CD4-positive, alpha-beta T cell (primary cell): ENCODE data around the gene ACCS. TPM values are rescaled to one million over a fixed set of nuclear protein-coding genes. Genes with fewer than 3 reads are reported as not detected.

Experiments
- ATAC-seq: fragments of 200-7000 bp; cut with Tn5 transposase; one replicate; pipeline ENCODE4 v1.10.0; 2022; ENCODE audit warnings: mild to moderate bottlenecking; ENCODE audit not compliant: poor library complexity
- CTCF ChIA-PET: fragments of 350-600 bp; sonication (Branson Sonifier 250); formaldehyde crosslinking; loops from one replicate; lab custom pipeline; 2021; ENCODE audit warnings: antibody characterized with exemption, inconsistent platforms; lab: Charles Lee
- POLR2A ChIA-PET: fragments of 350-600 bp; sonication (Branson Sonifier 250); formaldehyde crosslinking; loops from one replicate; lab custom pipeline; 2021; ENCODE audit warnings: antibody characterized with exemption, inconsistent platforms; lab: Charles Lee
- DNase-seq, 14 experiments: peaks; one replicate each; pipeline ENCODE4 v3.0.0-alpha.2; 2013 to 2020; ENCODE audit warnings: mixed read lengths in 2 of 14
- H3K27ac ChIP-seq, 2 donors: one replicate each; pipeline versions ENCODE4 v1.5.1 to v1.7.0; 2013; ENCODE audit warnings: low read length in 2 of 2, low read depth in 1 of 2, mild to moderate bottlenecking in 1 of 2
- H3K27me3 ChIP-seq, 2 experiments: 1 replicate in 1 of 2; 2 replicates in 1 of 2; pipeline versions ENCODE4 v1.6.1 to v1.7.0; 2013; ENCODE audit warnings: low read length in 2 of 2, control low read depth in 1 of 2, mild to moderate bottlenecking in 1 of 2, moderate library complexity in 1 of 2; ENCODE audit not compliant: insufficient read depth in 2 of 2, control insufficient read depth in 1 of 2
- H3K36me3 ChIP-seq: one replicate; pipeline ENCODE4 v1.6.1; 2013; ENCODE audit warnings: low read length, control low read depth; ENCODE audit not compliant: insufficient read depth
- H3K4me1 ChIP-seq: one replicate; pipeline ENCODE4 v1.6.1; 2013; ENCODE audit warnings: low read length, control low read depth; ENCODE audit not compliant: insufficient read depth
- H3K4me3 ChIP-seq: one replicate; pipeline ENCODE4 v1.5.1; 2013; ENCODE audit warnings: mild to moderate bottlenecking, low read length, moderate library complexity
- H3K9me3 ChIP-seq, 2 experiments: 1 replicate in 1 of 2; 2 replicates in 1 of 2; pipeline versions ENCODE4 v1.6.1 to v1.7.0; 2013; ENCODE audit warnings: low read length in 2 of 2, mild to moderate bottlenecking in 2 of 2, control low read depth in 1 of 2, moderate library complexity in 1 of 2; ENCODE audit not compliant: control insufficient read depth in 1 of 2, insufficient read depth in 1 of 2
- H3K27ac Mint-ChIP-seq: one replicate; pipeline ENCODE4 v1.8.0; 2020; ENCODE audit warnings: mixed read lengths
- H3K27me3 Mint-ChIP-seq: one replicate; pipeline ENCODE4 v1.8.0; 2021; ENCODE audit warnings: mixed read lengths
- H3K36me3 Mint-ChIP-seq: one replicate; pipeline ENCODE4 v1.8.0; 2021; ENCODE audit warnings: low read depth, mixed read lengths
- H3K4me1 Mint-ChIP-seq: one replicate; pipeline ENCODE4 v1.8.0; 2021; ENCODE audit warnings: low read depth, mixed read lengths
- H3K4me3 Mint-ChIP-seq: one replicate; pipeline ENCODE4 v1.8.0; 2020; ENCODE audit warnings: mild to moderate bottlenecking, mixed read lengths
- H3K9me3 Mint-ChIP-seq: one replicate; pipeline ENCODE4 v1.8.0; 2020; ENCODE audit warnings: mixed read lengths
- intact Hi-C, 2 experiments: fragments of 100-400 bp; cut with DNase I in 1 of 2; cut with micrococcal nuclease in 1 of 2; formaldehyde crosslinking; loops; one replicate each; pipeline versions ENCODE4 v1.15.1 to v1.9.0; 2023 to 2025; cut with DNase I, micrococcal nuclease
- total RNA-seq, 174 experiments: library from RNA in 2 of 174; stranded (reverse) in 2 of 174; gene quantifications; one replicate each; pipeline ENCODE4 v1.2.3 and lab custom pipeline; 2021 to 2026
- TF ChIP-seq, protein P1 (sequence below): fragments of 200-600 bp; IDR thresholded peaks from one replicate; pipeline ENCODE4 v1.8.0; 2022; ENCODE audit warnings: antibody characterized with exemption, mild to moderate bottlenecking

The ACCS gene
- total RNA-seq, 2 experiments from 2014 or later = 17.7 to 18.7 TPM

DNA sequence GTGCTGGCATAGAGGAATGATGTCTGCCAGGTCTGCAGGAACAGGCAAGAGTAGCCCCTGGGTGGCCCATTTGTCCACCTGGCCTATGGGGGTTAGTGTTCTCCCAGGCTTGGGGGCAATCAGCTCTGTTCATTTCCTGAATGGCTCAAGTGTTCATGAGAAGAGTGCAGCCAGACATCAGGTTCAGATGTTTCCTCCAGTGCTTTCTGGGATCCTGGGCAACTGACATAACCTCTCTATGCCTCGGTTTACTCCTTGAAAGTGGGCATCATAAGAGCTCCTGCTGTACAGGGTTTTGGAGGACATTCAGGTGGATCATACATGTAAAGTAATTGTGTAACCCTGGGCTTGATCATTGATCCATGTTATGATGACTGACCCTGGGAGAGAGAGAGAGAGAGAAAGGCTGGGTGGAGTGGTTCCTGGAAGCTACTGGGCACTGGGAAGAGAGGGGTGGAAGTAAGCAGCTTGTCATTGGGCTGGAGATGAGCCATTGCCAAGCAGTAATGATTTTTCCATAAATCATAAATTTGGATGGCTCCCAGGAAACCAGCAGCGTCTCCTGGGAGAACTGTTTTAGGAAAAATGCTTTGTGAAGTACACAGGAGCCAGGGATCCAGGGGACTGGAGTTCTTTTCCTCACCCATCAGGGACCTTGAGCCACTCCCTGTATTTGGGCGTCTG is 48.5 kb upstream of the ACCS start:
- POLR2A ChIA-PET = no interaction called here
- Histone ChIP-seq H3K27me3 (peaks cover 0 to 3% of the 10 kb centered on the region in 2 experiments), H3K4me1 (no peaks in the 10 kb centered on the region), H3K27ac (no peak overlapping the region), H3K4me3 (no peak overlapping the region), H3K9me3 (no peaks in the 10 kb centered on the region), H3K36me3 (no peaks in the 10 kb centered on the region)
- Mint-ChIP-seq H3K4me3 (no peak overlapping the region), H3K27me3 (peaks cover 16% of the 10 kb centered on the region), H3K4me1 (no peaks in the 10 kb centered on the region), H3K36me3 (no peaks in the 10 kb centered on the region), H3K9me3 (peaks cover 10% of the 10 kb centered on the region), H3K27ac (no peak overlapping the region)
- ATAC-seq = no peak
- intact Hi-C loops = no loop called here
- CTCF ChIA-PET = no interaction called here
- DNase-seq = no peak
- TF ChIP-seq, protein P1, sequence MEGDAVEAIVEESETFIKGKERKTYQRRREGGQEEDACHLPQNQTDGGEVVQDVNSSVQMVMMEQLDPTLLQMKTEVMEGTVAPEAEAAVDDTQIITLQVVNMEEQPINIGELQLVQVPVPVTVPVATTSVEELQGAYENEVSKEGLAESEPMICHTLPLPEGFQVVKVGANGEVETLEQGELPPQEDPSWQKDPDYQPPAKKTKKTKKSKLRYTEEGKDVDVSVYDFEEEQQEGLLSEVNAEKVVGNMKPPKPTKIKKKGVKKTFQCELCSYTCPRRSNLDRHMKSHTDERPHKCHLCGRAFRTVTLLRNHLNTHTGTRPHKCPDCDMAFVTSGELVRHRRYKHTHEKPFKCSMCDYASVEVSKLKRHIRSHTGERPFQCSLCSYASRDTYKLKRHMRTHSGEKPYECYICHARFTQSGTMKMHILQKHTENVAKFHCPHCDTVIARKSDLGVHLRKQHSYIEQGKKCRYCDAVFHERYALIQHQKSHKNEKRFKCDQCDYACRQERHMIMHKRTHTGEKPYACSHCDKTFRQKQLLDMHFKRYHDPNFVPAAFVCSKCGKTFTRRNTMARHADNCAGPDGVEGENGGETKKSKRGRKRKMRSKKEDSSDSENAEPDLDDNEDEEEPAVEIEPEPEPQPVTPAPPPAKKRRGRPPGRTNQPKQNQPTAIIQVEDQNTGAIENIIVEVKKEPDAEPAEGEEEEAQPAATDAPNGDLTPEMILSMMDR = no peak

DNA sequence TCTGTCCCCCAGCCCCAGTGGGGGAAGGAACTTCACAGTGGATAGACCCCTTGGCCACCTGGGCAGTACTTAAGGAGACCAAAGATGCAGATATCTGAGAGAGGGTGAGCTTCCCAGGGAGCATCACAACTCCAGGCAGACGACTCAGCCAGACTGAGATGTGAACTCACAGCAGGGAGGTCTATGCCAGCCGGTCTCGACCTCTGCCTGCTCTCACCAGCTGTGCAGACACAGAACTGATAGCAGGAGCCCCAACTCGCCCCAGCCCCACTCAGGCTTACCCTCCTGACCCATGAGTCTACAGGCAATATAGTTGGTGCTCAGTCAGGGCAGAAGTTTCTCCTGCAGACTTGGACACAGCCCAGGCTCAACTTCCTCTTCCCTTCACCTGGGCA is 47.9 kb upstream of the ACCS start:
- H3K4me1 Mint-ChIP-seq = no peaks in the 10 kb centered on the region
- intact Hi-C loops = no loop called here
- peaks cover 12% of the 10 kb centered on the region for H3K9me3 Mint-ChIP-seq
- peaks cover 0 to 3% of the 10 kb centered on the region in 2 experiments for H3K27me3 ChIP-seq
- ATAC-seq (no peak), DNase-seq (no peak)
- H3K36me3 ChIP-seq = no peaks in the 10 kb centered on the region
- no peaks in the 10 kb centered on the region for H3K9me3 ChIP-seq
- CTCF ChIA-PET = no interaction called here
- no peak overlapping the region for H3K4me3 ChIP-seq
- H3K36me3 Mint-ChIP-seq = no peaks in the 10 kb centered on the region
- no peak overlapping the region for H3K27ac Mint-ChIP-seq
- peaks cover 18% of the 10 kb centered on the region for H3K27me3 Mint-ChIP-seq
- TF ChIP-seq, protein P1 = no peak
- no peak overlapping the region for H3K4me3 Mint-ChIP-seq
- H3K4me1 ChIP-seq = no peaks in the 10 kb centered on the region
- no peak overlapping the region for H3K27ac ChIP-seq
- POLR2A ChIA-PET = no interaction called here

DNA sequence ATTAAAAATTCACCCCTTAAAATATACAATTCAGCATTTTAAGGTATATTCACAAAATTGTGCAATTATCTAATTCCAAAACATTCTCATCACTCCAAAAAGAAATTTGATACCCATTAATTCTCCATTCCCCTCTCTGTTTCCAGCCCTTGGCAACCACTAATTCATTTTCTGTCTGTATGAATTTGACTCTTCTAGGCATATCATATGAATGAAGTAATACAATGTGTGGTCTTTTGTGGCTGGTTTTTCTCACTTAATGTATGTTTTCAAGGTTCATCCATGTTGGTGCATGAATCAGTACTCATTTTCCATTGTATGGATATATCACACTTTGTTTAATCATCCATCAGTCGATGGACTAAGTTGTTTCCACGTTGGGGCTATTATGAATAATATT is 47.2 kb upstream of the ACCS start:
- no peaks in the 10 kb centered on the region for H3K9me3 ChIP-seq
- CTCF ChIA-PET = no interaction called here
- ATAC-seq (no peak), DNase-seq (no peak)
- H3K4me3 ChIP-seq = no peak overlapping the region
- H3K27me3 ChIP-seq = peaks cover 0 to 3% of the 10 kb centered on the region in 2 experiments
- POLR2A ChIA-PET = no interaction called here
- intact Hi-C loops = no loop called here
- Mint-ChIP-seq H3K36me3 (no peaks in the 10 kb centered on the region), H3K4me3 (no peak overlapping the region), H3K27ac (no peak overlapping the region), H3K27me3 (peaks cover 20% of the 10 kb centered on the region), H3K9me3 (peaks cover 12% of the 10 kb centered on the region), H3K4me1 (no peaks in the 10 kb centered on the region)
- H3K4me1 ChIP-seq = no peaks in the 10 kb centered on the region
- no peak overlapping the region for H3K27ac ChIP-seq
- TF ChIP-seq, protein P1 = no peak
- no peaks in the 10 kb centered on the region for H3K36me3 ChIP-seq
